ENCODE results near the gene WDFY4.

WDFY4 gene

DNA sequence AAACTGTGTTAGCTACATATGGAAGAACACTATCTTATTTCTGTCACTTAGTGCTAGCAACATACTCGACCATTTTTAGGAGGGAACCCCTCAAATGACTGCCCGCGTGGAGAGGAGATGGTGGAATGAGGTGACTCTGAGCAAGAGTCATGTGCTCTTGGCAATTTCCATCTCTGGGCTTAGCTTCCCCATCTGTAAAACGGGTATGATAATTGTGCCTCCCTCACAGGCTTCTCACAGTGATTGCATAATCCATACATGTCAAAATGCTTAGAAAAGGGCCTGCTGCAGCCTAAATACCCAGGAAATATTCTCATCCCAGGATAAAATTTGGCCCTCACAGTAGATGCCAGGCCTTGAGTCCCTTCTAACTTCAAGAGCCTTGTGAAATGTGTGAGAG lies 86.6 kb downstream of the WDFY4 start:
- Histone ChIP-seq H3K27ac (replicated peaks; ENCODE audit: low read length) (no peak overlapping the region), H2BK5ac (ENCODE audit: low read length) (no peak overlapping the region), H3K4me1 (ENCODE audit: control insufficient read depth in 2 of 2, insufficient read depth in 1 of 2, low read depth in 1 of 2, low read length in 2 of 2) (peaks cover 0 to 3% of the 10 kb centered on the region in 2 donors), H2BK15ac (ENCODE audit: low read length) (no peak overlapping the region), H3K9me3 (replicated peaks in 1 of 2; ENCODE audit: control insufficient read depth in 2 of 2, insufficient read depth in 1 of 2, low read depth in 1 of 2, low read length in 2 of 2) (no peaks in the 10 kb centered on the region), H3K4me3 (ENCODE audit: low read length in 2 of 2) (no peak overlapping the region), H2AK5ac (ENCODE audit: low read depth, low read length) (no peak overlapping the region), H2BK120ac (ENCODE audit: low read depth, low read length) (no peak overlapping the region), H3K9ac (ENCODE audit: low read depth, low read length, poor library complexity) (no peak overlapping the region), H3K4me2 (ENCODE audit: insufficient read depth, low read length, poor library complexity, severe bottlenecking) (no peak overlapping the region), H3K36me3 (replicated peaks in 1 of 2; ENCODE audit: control insufficient read depth in 2 of 2, insufficient read depth in 2 of 2, low read length in 2 of 2) (peaks cover 0 to 2% of the 10 kb centered on the region in 2 donors), H3K27me3 (ENCODE audit: control insufficient read depth in 3 of 3, insufficient read depth in 3 of 3, low read depth in 1 of 3, low read length in 3 of 3) (no peaks in the 10 kb centered on the region), H3K23ac (ENCODE audit: low read depth, low read length, poor library complexity) (no peak overlapping the region), H3K4ac (ENCODE audit: low read length) (no peak overlapping the region), H3K18ac (ENCODE audit: low read length) (no peak overlapping the region), H2AFZ (ENCODE audit: low read length) (no peak overlapping the region), H4K91ac (ENCODE audit: low read depth, low read length, poor library complexity) (no peak overlapping the region), H4K8ac (ENCODE audit: low read depth, low read length) (no peak overlapping the region), H3K79me1 (ENCODE audit: low read depth, low read length) (no peaks in the 10 kb centered on the region), H3K14ac (ENCODE audit: low read length) (no peak overlapping the region), H2BK12ac (ENCODE audit: low read length) (no peak overlapping the region)
- DNase-seq (ENCODE audit: low spot score) = no peak
- no CpG with 5 or more reads among the region's 4 CpGs for WGBS, 2 donors (ENCODE audit: extremely low coverage in 2 of 2, insufficient read length in 2 of 2, insufficient replicate concordance in 1 of 2)

DNA sequence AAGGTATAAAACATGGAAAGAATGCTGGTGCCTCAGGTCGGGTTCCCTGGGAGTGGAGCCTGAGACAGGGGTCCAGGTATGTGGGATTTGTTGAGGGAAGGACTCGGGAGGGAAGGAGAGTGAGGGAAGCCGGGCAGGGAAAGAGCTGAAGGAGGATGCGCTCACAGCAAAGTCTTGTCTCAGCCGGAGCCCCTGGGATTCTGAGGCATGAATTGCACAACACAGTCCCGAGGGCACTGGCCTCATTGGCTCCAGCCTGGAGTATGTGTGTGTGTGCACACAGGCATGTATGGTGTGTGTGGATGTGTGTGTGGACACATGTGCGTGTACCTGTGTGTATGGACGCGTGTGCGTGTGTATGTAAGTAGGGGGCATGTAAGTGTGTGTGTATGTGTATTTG lies 87.4 kb downstream of the WDFY4 start:
- H3K27ac ChIP-seq (replicated peaks; ENCODE audit: low read length) = no peak overlapping the region
- H3K9ac ChIP-seq (ENCODE audit: low read depth, low read length, poor library complexity) = peak overlapping the region; percentile 45
- no peaks in the 10 kb centered on the region for H3K9me3 ChIP-seq (replicated peaks in 1 of 2; ENCODE audit: control insufficient read depth in 2 of 2, insufficient read depth in 1 of 2, low read depth in 1 of 2, low read length in 2 of 2)
- no peak overlapping the region for H3K4ac ChIP-seq (ENCODE audit: low read length)
- no peak overlapping the region for H4K8ac ChIP-seq (ENCODE audit: low read depth, low read length)
- no CpG with 5 or more reads among the region's 10 CpGs for WGBS, 2 donors (ENCODE audit: extremely low coverage in 2 of 2, insufficient read length in 2 of 2, insufficient replicate concordance in 1 of 2)
- no peak overlapping the region for H2AFZ ChIP-seq (ENCODE audit: low read length)
- H3K79me1 ChIP-seq (ENCODE audit: low read depth, low read length) = no peaks in the 10 kb centered on the region
- peaks cover 0 to 2% of the 10 kb centered on the region in 2 donors for H3K36me3 ChIP-seq (replicated peaks in 1 of 2; ENCODE audit: control insufficient read depth in 2 of 2, insufficient read depth in 2 of 2, low read length in 2 of 2)
- no peak overlapping the region for H3K14ac ChIP-seq (ENCODE audit: low read length)
- no peak for DNase-seq (ENCODE audit: low spot score)
- H3K27me3 ChIP-seq (ENCODE audit: control insufficient read depth in 3 of 3, insufficient read depth in 3 of 3, low read depth in 1 of 3, low read length in 3 of 3) = no peaks in the 10 kb centered on the region
- H3K18ac ChIP-seq (ENCODE audit: low read length) = peak overlapping the region; percentile 34
- H2BK5ac ChIP-seq (ENCODE audit: low read length) = no peak overlapping the region
- H2BK12ac ChIP-seq (ENCODE audit: low read length) = no peak overlapping the region
- no peak overlapping the region for H3K4me2 ChIP-seq (ENCODE audit: insufficient read depth, low read length, poor library complexity, severe bottlenecking)
- peak overlapping the region in 1 of 2 donors; percentile 49 for H3K4me3 ChIP-seq (ENCODE audit: low read length in 2 of 2)
- no peak overlapping the region for H2BK15ac ChIP-seq (ENCODE audit: low read length)
- peak overlapping the region; percentile 92 for H3K23ac ChIP-seq (ENCODE audit: low read depth, low read length, poor library complexity)
- peak overlapping the region; percentile 67 for H2AK5ac ChIP-seq (ENCODE audit: low read depth, low read length)
- H4K91ac ChIP-seq (ENCODE audit: low read depth, low read length, poor library complexity) = no peak overlapping the region
- no peak overlapping the region for H2BK120ac ChIP-seq (ENCODE audit: low read depth, low read length)
- H3K4me1 ChIP-seq (ENCODE audit: control insufficient read depth in 2 of 2, insufficient read depth in 1 of 2, low read depth in 1 of 2, low read length in 2 of 2) = peaks cover 0 to 3% of the 10 kb centered on the region in 2 donors

DNA sequence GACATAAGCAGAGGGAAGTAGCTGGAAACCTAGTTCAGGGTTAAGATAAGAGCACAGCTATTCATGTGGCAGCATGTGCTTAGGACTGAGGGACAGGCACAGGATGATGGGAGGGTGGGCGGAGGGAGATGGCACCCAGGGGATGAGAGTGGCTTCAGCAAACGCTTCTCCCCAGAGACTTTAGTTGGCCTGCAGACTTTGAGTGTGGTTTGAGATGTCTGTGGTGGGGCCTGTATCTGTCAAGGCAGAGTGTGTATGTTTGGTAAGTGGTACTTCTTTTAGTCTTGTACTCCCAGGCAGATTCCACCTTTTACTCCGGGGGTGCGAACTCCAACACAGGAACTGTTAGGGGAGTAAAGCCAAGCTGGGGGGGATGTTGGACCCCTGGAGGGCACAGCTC lies 88.9 kb downstream of the WDFY4 start:
- Histone ChIP-seq H4K91ac (ENCODE audit: low read depth, low read length, poor library complexity) (no peak overlapping the region), H2BK5ac (ENCODE audit: low read length) (no peak overlapping the region), H2BK12ac (ENCODE audit: low read length) (no peak overlapping the region), H2BK120ac (ENCODE audit: low read depth, low read length) (no peak overlapping the region), H2BK15ac (ENCODE audit: low read length) (no peak overlapping the region), H3K4me3 (ENCODE audit: low read length in 2 of 2) (no peak overlapping the region), H3K9ac (ENCODE audit: low read depth, low read length, poor library complexity) (no peak overlapping the region), H2AFZ (ENCODE audit: low read length) (no peak overlapping the region), H2AK5ac (ENCODE audit: low read depth, low read length) (no peak overlapping the region), H3K23ac (ENCODE audit: low read depth, low read length, poor library complexity) (no peak overlapping the region), H3K4ac (ENCODE audit: low read length) (no peak overlapping the region), H4K8ac (ENCODE audit: low read depth, low read length) (no peak overlapping the region), H3K36me3 (replicated peaks in 1 of 2; ENCODE audit: control insufficient read depth in 2 of 2, insufficient read depth in 2 of 2, low read length in 2 of 2) (peaks cover 0 to 2% of the 10 kb centered on the region in 2 donors), H3K18ac (ENCODE audit: low read length) (no peak overlapping the region), H3K27me3 (ENCODE audit: control insufficient read depth in 3 of 3, insufficient read depth in 3 of 3, low read depth in 1 of 3, low read length in 3 of 3) (no peaks in the 10 kb centered on the region), H3K9me3 (replicated peaks in 1 of 2; ENCODE audit: control insufficient read depth in 2 of 2, insufficient read depth in 1 of 2, low read depth in 1 of 2, low read length in 2 of 2) (no peaks in the 10 kb centered on the region), H3K4me2 (ENCODE audit: insufficient read depth, low read length, poor library complexity, severe bottlenecking) (no peak overlapping the region), H3K14ac (ENCODE audit: low read length) (no peak overlapping the region), H3K4me1 (ENCODE audit: control insufficient read depth in 2 of 2, insufficient read depth in 1 of 2, low read depth in 1 of 2, low read length in 2 of 2) (peaks cover 0 to 3% of the 10 kb centered on the region in 2 donors), H3K27ac (replicated peaks; ENCODE audit: low read length) (no peak overlapping the region), H3K79me1 (ENCODE audit: low read depth, low read length) (no peaks in the 10 kb centered on the region)
- DNase-seq (ENCODE audit: low spot score) = no peak
- WGBS, 2 donors (ENCODE audit: extremely low coverage in 2 of 2, insufficient read length in 2 of 2, insufficient replicate concordance in 1 of 2) = no CpG with 5 or more reads among the region's 4 CpGs

DNA sequence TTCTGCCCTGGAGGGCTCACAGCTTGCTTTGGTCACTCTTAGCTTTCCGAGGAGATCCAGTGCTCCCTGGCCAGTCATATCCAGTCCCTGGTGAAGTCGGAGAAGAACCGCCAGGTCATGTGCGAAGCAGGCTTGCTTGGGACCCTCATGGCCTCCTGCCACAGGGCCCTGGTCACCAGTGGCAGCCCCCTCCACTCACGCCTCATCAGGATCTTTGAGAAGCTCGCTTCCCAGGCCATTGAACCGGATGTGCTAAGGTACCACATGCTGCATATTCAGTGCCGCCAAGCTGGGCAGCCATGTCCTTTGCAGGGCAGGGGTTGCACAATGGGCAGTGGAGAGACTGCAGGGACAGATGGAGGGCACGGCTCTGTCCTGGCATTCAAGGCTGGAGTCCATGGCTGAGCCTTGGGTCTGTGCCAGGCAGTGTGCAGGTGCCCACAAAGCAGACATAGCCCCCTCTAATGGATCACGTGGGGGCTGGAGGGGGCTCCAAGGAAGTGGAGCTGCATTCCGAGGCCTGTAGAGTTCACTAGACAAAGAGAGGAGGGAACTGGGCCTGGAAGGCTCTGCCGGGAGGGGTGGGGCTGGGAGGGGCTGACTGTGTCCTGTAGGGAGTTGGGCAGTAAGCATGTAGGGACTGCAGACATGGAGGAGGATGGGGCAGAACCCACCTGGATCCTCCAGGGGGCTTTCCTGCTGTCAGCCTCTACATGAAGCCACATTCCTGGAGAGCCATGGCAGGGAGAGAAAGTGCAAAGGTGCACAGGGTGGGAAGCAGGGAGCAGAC lies 89.9 kb downstream of the WDFY4 start:
- Histone ChIP-seq H3K79me1 (ENCODE audit: low read depth, low read length) (no peaks in the 10 kb centered on the region), H3K9ac (ENCODE audit: low read depth, low read length, poor library complexity) (peak overlapping the region; percentile 30), H3K27me3 (ENCODE audit: control insufficient read depth in 3 of 3, insufficient read depth in 3 of 3, low read depth in 1 of 3, low read length in 3 of 3) (no peaks in the 10 kb centered on the region), H3K9me3 (replicated peaks in 1 of 2; ENCODE audit: control insufficient read depth in 2 of 2, insufficient read depth in 1 of 2, low read depth in 1 of 2, low read length in 2 of 2) (no peaks in the 10 kb centered on the region), H3K4ac (ENCODE audit: low read length) (no peak overlapping the region), H3K4me1 (ENCODE audit: control insufficient read depth in 2 of 2, insufficient read depth in 1 of 2, low read depth in 1 of 2, low read length in 2 of 2) (peaks cover 0 to 2% of the 10 kb centered on the region in 2 donors), H2BK15ac (ENCODE audit: low read length) (peak overlapping the region; percentile 24), H3K23ac (ENCODE audit: low read depth, low read length, poor library complexity) (peak overlapping the region; percentile 66), H2BK120ac (ENCODE audit: low read depth, low read length) (no peak overlapping the region), H3K4me2 (ENCODE audit: insufficient read depth, low read length, poor library complexity, severe bottlenecking) (no peak overlapping the region), H2BK12ac (ENCODE audit: low read length) (no peak overlapping the region), H4K8ac (ENCODE audit: low read depth, low read length) (no peak overlapping the region), H3K14ac (ENCODE audit: low read length) (no peak overlapping the region), H3K4me3 (ENCODE audit: low read length in 2 of 2) (no peak overlapping the region), H3K27ac (replicated peaks; ENCODE audit: low read length) (no peak overlapping the region), H3K36me3 (replicated peaks in 1 of 2; ENCODE audit: control insufficient read depth in 2 of 2, insufficient read depth in 2 of 2, low read length in 2 of 2) (peaks cover 0 to 2% of the 10 kb centered on the region in 2 donors), H2BK5ac (ENCODE audit: low read length) (peak overlapping the region; percentile 29), H4K91ac (ENCODE audit: low read depth, low read length, poor library complexity) (no peak overlapping the region), H2AK5ac (ENCODE audit: low read depth, low read length) (peak overlapping the region; percentile 44), H2AFZ (ENCODE audit: low read length) (no peak overlapping the region), H3K18ac (ENCODE audit: low read length) (peak overlapping the region; percentile 87)
- DNase-seq (ENCODE audit: low spot score) = no peak
- no CpG with 5 or more reads among the region's 12 CpGs for WGBS, 2 donors (ENCODE audit: extremely low coverage in 2 of 2, insufficient read length in 2 of 2, insufficient replicate concordance in 1 of 2)
